Mesenteric fat pad (tissue), 1 donor: ENCODE results near the gene GATAD2A. TPM values are rescaled to one million over a fixed set of nuclear protein-coding genes. Genes with fewer than 3 reads are reported as not detected.

Experiments
- DNase-seq: peaks from one replicate; pipeline ENCODE4 v3.0.0-alpha.2; 2020; ENCODE audit warnings: low spot score
- total RNA-seq: library from RNA; stranded (reverse); fragmentation: NEBNext Ultra II Directional; extraction: Animal tissue kit (Norgen Biotek cat#: 25700); gene quantifications from one replicate; pipeline ENCODE4 v1.2.1, GENCODE V29; 2021
- donor health status: DM: yes; HTN: yes; CAD: no.

GATAD2A gene
- total RNA-seq, 1 donor from 2014 or later: 98.9 TPM

- DNase-seq: no peak
Measured at GRCh38 chr19:19488875-19489690, 83.6 kb downstream of the GATAD2A start.

- no peak for DNase-seq
Measured at GRCh38 chr19:19489804-19490204, 84.3 kb downstream of the GATAD2A start.

GRCh38 chr19:19490214-19490968 lies 84.9 kb downstream of the GATAD2A start:
- DNase-seq: no peak

- no peak for DNase-seq
Measured at GRCh38 chr19:19491321-19492025, 86.0 kb downstream of the GATAD2A start.

GRCh38 chr19:19492026-19492610 lies 86.6 kb downstream of the GATAD2A start:
- no peak for DNase-seq

- DNase-seq: no peak
Measured at GRCh38 chr19:19493841-19494546, 88.5 kb downstream of the GATAD2A start.

GRCh38 chr19:19495614-19496603 lies 90.4 kb downstream of the GATAD2A start:
- DNase-seq: no peak

- DNase-seq: no peak
Measured at GRCh38 chr19:19498255-19498991, 92.9 kb downstream of the GATAD2A start.

- no peak for DNase-seq
Measured at GRCh38 chr19:19499272-19499995, 94.0 kb downstream of the GATAD2A start.

GRCh38 chr19:19500975-19501644 lies 95.6 kb downstream of the GATAD2A start:
- no peak for DNase-seq

- no peak for DNase-seq
Measured at GRCh38 chr19:19501798-19502197, 96.3 kb downstream of the GATAD2A start.

- no peak for DNase-seq
Measured at GRCh38 chr19:19502281-19502680, 96.8 kb downstream of the GATAD2A start.

GRCh38 chr19:19502808-19503602 lies 97.5 kb downstream of the GATAD2A start:
- no peak for DNase-seq

GRCh38 chr19:19504754-19505668 lies 99.5 kb downstream of the GATAD2A start:
- DNase-seq: no peak

- no peak for DNase-seq
Measured at GRCh38 chr19:19505669-19506326, 100.3 kb downstream of the GATAD2A start.
